GM12873 (cell line): ENCODE data around the gene FXYD6.

Experiments used
- CTCF ChIP-seq: IDR thresholded peaks from 2 replicates; pipeline ENCODE4 v1.5.1; 2012; ENCODE audit warnings: low read depth, mild to moderate bottlenecking, moderate library complexity, low read length, control low read depth; ENCODE audit not compliant: insufficient read depth; ENCODE audit errors: missing control alignments

FXYD6 gene

GRCh38 chr11:117828611-117829368, 47.7 kb downstream of the FXYD6 start:
- TF ChIP-seq CTCF: no peak

- TF ChIP-seq CTCF: no peak
Measured at GRCh38 chr11:117827521-117828511, 48.6 kb downstream of the FXYD6 start.

- TF ChIP-seq CTCF: no peak
Measured at GRCh38 chr11:117826832-117827231, 49.6 kb downstream of the FXYD6 start.

- no peak for TF ChIP-seq CTCF
Measured at GRCh38 chr11:117826190-117826570, 50.3 kb downstream of the FXYD6 start.

GRCh38 chr11:117825538-117826189, 50.8 kb downstream of the FXYD6 start:
- TF ChIP-seq CTCF: no peak

GRCh38 chr11:117824571-117825537, 51.6 kb downstream of the FXYD6 start, which contains the start of gene FXYD2:
FXYD2 (minus strand) TSS chr11:117824744; CDS start chr11:117824678, 66 bp downstream.
- no peak for TF ChIP-seq CTCF
